Tibial nerve (tissue), 4 donors: ENCODE results near the gene RAB39A. TPM values are rescaled to one million over a fixed set of nuclear protein-coding genes. Genes with fewer than 3 reads are reported as not detected.

Experiments used
- DNase-seq, 2 donors: peaks; one replicate each; pipeline ENCODE4 v3.0.0-alpha.2; 2019; ENCODE audit warnings: low spot score in 2 of 2
- H3K27ac ChIP-seq, 4 donors: fragments of 200-600 bp; sonication (generic) in 3 of 4; one replicate each; pipeline ENCODE4 v1.5.1; 2017 to 2019; ENCODE audit warnings: mild to moderate bottlenecking in 1 of 4
- H3K27me3 ChIP-seq, 2 donors: fragments of 200-600 bp; sonication (generic) in 1 of 2; one replicate each; pipeline versions ENCODE4 v1.5.1 to v1.6.0; 2017 to 2019
- H3K36me3 ChIP-seq, 3 donors: fragments of 200-600 bp; sonication (generic); one replicate each; pipeline ENCODE4 v1.5.1; 2018 to 2019
- H3K4me1 ChIP-seq, 4 donors: fragments of 200-600 bp; sonication (generic) in 3 of 4; one replicate each; pipeline ENCODE4 v1.5.1; 2017 to 2019
- H3K4me3 ChIP-seq, 4 donors: fragments of 200-600 bp; sonication (generic) in 3 of 4; one replicate each; pipeline ENCODE4 v1.5.1; 2017 to 2019; ENCODE audit warnings: mild to moderate bottlenecking in 1 of 4, moderate library complexity in 1 of 4
- H3K9me3 ChIP-seq, 4 donors: fragments of 200-600 bp; sonication (generic) in 3 of 4; one replicate each; pipeline ENCODE4 v1.5.1; 2017 to 2019
- CTCF ChIP-seq, 5 experiments: fragments of 200-600 bp in 3 of 5; fragments of 450-650 bp in 2 of 5; sonication (generic) in 3 of 5; IDR thresholded peaks; one replicate each; pipeline ENCODE4 v1.5.1; 2016 to 2019; ENCODE audit warnings: antibody characterized with exemption in 5 of 5, mild to moderate bottlenecking in 3 of 5, moderate library complexity in 2 of 5
- EP300 ChIP-seq, 2 donors: sonication (generic); formaldehyde crosslinking; IDR thresholded peaks; one replicate each; pipeline ENCODE4 v1.6.1; 2017; ENCODE audit warnings: antibody characterized with exemption in 2 of 2, mild to moderate bottlenecking in 1 of 2
- POLR2A ChIP-seq, 2 donors: fragments of 450-650 bp; IDR thresholded peaks; one replicate each; pipeline ENCODE4 v1.6.1; 2017; ENCODE audit warnings: antibody characterized with exemption in 2 of 2, mild to moderate bottlenecking in 2 of 2, moderate library complexity in 2 of 2
- WGBS, 2 donors: methylation state at CpG; one replicate each; pipeline ENCODE4 v1.1.5; 2018; 5-methylcytosine and 5-hydroxymethylcytosine counted together
- total RNA-seq, 4 donors: library from RNA; depleted of rRNA; stranded (reverse); fragments of >200 nt; gene quantifications; one replicate each; pipeline ENCODE4 v1.1.0, GENCODE V29; 2016

Gene RAB39A
- total RNA-seq, 4 donors from 2014 or later, result 0.63 to 2.4 (median 1.5) TPM; not detected in 1

DNA sequence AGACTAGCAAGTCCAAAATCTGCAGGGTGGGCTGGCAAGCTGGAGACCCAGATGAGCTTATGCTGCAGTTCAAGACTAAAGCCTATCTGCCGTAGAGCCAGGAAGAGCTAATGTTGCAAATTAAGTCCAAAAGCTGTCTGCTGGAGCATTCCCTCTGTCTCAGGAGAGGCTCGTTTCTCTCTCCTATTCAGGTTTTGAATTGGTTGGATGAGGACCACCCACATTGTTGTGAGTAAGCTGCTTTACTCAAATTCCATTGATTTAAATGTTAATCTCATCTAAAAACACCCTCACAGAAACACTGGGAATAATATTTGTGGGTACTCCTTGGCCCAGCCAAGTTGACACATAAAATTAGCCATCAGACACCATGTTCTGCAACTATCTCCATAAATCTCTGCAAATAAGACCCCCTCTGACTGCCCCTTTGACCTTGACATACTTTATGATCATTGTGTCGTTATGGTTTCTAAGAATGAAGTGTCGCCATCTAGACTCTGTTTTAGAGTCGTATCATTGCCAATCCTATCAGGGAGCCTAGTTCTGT is 63.7 kb downstream of the RAB39A start:
- DNase-seq, result no peak
- 26 to 34% methylated on average over 5 of the region's 5 CpGs for WGBS, 2 donors
- Histone ChIP-seq H3K4me1 (no peaks in the 10 kb centered on the region), H3K4me3 (no peak overlapping the region), H3K27me3 (no peaks in the 10 kb centered on the region), H3K9me3 (no peaks in the 10 kb centered on the region), H3K36me3 (no peaks in the 10 kb centered on the region), H3K27ac (no peak overlapping the region)
- TF ChIP-seq EP300 (IDR thresholded peaks at IDR 0.05) (no peak), CTCF (IDR thresholded peaks at IDR 0.05) (no peak), POLR2A (IDR thresholded peaks at IDR 0.05) (no peak)

DNA sequence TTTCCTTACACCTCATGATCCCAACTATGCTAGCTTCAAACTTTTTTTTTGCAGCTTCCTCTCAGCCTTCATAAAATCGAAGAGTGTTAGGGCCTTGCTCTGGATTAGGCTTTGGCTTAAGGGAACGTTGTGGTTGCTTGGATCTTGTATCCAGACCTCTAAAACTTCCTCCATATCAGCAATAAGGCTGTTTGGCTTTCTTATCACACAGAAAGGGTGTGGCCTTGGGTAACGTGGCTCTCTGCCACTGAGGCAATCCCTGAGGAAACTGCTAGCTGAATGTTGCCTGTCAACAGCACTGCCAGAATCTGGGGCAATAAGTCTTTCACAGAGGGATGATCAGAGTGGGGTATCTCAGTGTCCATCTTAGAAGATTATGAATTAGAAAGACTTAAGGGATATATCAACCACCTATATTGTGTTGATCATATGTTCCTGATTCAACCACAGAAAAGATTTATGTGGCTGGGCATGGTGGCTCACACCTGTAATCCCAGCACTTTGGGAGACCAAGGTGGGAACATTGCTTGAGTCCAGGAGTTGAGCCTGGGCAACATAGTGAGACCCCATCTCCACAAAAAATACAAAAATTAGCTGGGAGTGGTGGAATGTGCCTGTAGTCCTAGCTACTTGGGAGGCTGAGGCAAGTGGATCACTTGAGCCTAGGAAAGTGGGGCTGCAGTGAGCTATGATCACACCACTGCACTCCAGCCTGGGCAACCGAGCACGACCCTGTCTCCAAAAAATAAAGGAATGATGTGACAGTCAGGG is 67.9 kb downstream of the RAB39A start:
- Histone ChIP-seq H3K4me1 (no peaks in the 10 kb centered on the region), H3K9me3 (no peaks in the 10 kb centered on the region), H3K36me3 (no peaks in the 10 kb centered on the region), H3K4me3 (no peak overlapping the region), H3K27ac (no peak overlapping the region), H3K27me3 (no peaks in the 10 kb centered on the region)
- 54 to 67% methylated on average over 4 to 5 of the region's 5 CpGs for WGBS, 2 donors
- no peak for TF ChIP-seq EP300 (IDR thresholded peaks at IDR 0.05)
- no peak for TF ChIP-seq CTCF (IDR thresholded peaks at IDR 0.05)
- TF ChIP-seq POLR2A (IDR thresholded peaks at IDR 0.05), result no peak
- DNase-seq, result no peak

DNA sequence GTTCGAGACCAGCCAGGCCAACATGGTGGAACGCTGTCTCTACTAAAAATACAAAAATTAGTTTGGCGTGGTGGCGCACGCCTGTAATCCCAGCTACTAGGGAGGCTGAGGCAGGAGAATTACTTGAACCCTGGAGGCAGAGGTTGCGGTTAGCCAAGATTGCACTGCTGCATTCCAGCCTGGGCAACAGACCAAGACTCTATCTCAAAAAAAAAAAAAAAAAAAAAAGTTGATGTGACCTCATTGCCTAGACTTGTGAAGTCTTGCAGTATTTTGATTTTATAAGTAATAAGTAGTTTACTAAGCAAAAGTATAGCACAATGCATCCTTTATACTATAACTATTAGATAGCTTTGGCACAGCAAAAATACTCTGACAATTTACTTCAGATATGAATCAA is 70.5 kb downstream of the RAB39A start:
- H3K4me3 ChIP-seq, result no peak overlapping the region
- H3K36me3 ChIP-seq, result no peaks in the 10 kb centered on the region
- no peak for DNase-seq
- H3K4me1 ChIP-seq, result no peaks in the 10 kb centered on the region
- no peak overlapping the region for H3K27ac ChIP-seq
- no peaks in the 10 kb centered on the region for H3K9me3 ChIP-seq
- no peak for TF ChIP-seq EP300 (IDR thresholded peaks at IDR 0.05)
- TF ChIP-seq POLR2A (IDR thresholded peaks at IDR 0.05), result no peak
- TF ChIP-seq CTCF (IDR thresholded peaks at IDR 0.05), result no peak
- whole genome bisulfite sequencing, 2 donors, result 93 to 97% methylated on average over 6 of the region's 6 CpGs
- H3K27me3 ChIP-seq, result no peaks in the 10 kb centered on the region

GRCh38 chr11:107999759-108000455 is 71.7 kb downstream of the RAB39A start:
- Histone ChIP-seq H3K36me3 (no peaks in the 10 kb centered on the region), H3K27ac (no peak overlapping the region), H3K27me3 (no peaks in the 10 kb centered on the region), H3K9me3 (no peaks in the 10 kb centered on the region), H3K4me1 (no peaks in the 10 kb centered on the region), H3K4me3 (no peak overlapping the region)
- TF ChIP-seq POLR2A (IDR thresholded peaks at IDR 0.05) (no peak), EP300 (IDR thresholded peaks at IDR 0.05) (no peak), CTCF (IDR thresholded peaks at IDR 0.05) (no peak)
- 32 to 39% methylated on average over 6 of the region's 6 CpGs for WGBS, 2 donors
- DNase-seq, result no peak

GRCh38 chr11:108002476-108002875 is 74.2 kb downstream of the RAB39A start:
- no peak overlapping the region for H3K4me3 ChIP-seq
- H3K27me3 ChIP-seq, result no peaks in the 10 kb centered on the region
- H3K9me3 ChIP-seq, result no peaks in the 10 kb centered on the region
- no peak overlapping the region for H3K27ac ChIP-seq
- H3K4me1 ChIP-seq, result no peaks in the 10 kb centered on the region
- 93 to 97% methylated on average over 3 of the region's 3 CpGs for WGBS, 2 donors
- TF ChIP-seq CTCF (IDR thresholded peaks at IDR 0.05) (no peak), EP300 (IDR thresholded peaks at IDR 0.05) (no peak), POLR2A (IDR thresholded peaks at IDR 0.05) (no peak)
- DNase-seq, result no peak
- no peaks in the 10 kb centered on the region for H3K36me3 ChIP-seq
